Measurements from ENCODE around the gene MROH9.
A peak's percentile ranks its signal among the peaks of the same experiment; 100 is the strongest.

MROH9 gene

GRCh38 chr1:171038284-171038683 is 103.0 kb downstream of the MROH9 start:
- TF ChIP-seq EZH2 (IDR thresholded peaks at IDR 0.05) (no peak), POLR2AphosphoS5 (IDR thresholded peaks at IDR 0.05; ENCODE audit: borderline replicate concordance, low read depth, low read length) (no peak), FOXP2 (optimal IDR thresholded peaks at IDR 0.05; ENCODE audit: control extremely low read depth, extremely low read length, insufficient read depth) (no peak)
- H3K4me3 ChIP-seq, result no peak overlapping the region
- no peak for DNase-seq (ENCODE audit: low read depth, low spot score)
- H3K36me3 ChIP-seq (ENCODE audit: insufficient read depth, low read length), result no peaks in the 10 kb centered on the region
- no peaks in the 10 kb centered on the region for H3K9me3 ChIP-seq (ENCODE audit: low read depth, low read length)
- no peak overlapping the region for H3K9ac ChIP-seq (ENCODE audit: insufficient read length)
- no peak overlapping the region for H3K27ac ChIP-seq

GRCh38 chr1:171048014-171048413 is 112.7 kb downstream of the MROH9 start:
- no peak overlapping the region for H3K4me3 ChIP-seq
- no peaks in the 10 kb centered on the region for H3K36me3 ChIP-seq (ENCODE audit: insufficient read depth, low read length)
- DNase-seq (ENCODE audit: low read depth, low spot score), result no peak
- no peak overlapping the region for H3K27ac ChIP-seq
- no peaks in the 10 kb centered on the region for H3K9me3 ChIP-seq (ENCODE audit: low read depth, low read length)
- no peak for TF ChIP-seq POLR2AphosphoS5 (IDR thresholded peaks at IDR 0.05; ENCODE audit: borderline replicate concordance, low read depth, low read length)
- H3K9ac ChIP-seq (ENCODE audit: insufficient read length), result no peak overlapping the region

GRCh38 chr1:171052977-171053376 is 117.6 kb downstream of the MROH9 start:
- Histone ChIP-seq H3K27ac (no peak overlapping the region), H3K9ac (ENCODE audit: insufficient read length) (no peak overlapping the region), H3K9me3 (ENCODE audit: low read depth, low read length) (no peaks in the 10 kb centered on the region), H3K36me3 (ENCODE audit: insufficient read depth, low read length) (no peaks in the 10 kb centered on the region), H3K4me3 (no peak overlapping the region)
- no peak for TF ChIP-seq EZH2 (IDR thresholded peaks at IDR 0.05)
- TF ChIP-seq POLR2AphosphoS5 (IDR thresholded peaks at IDR 0.05; ENCODE audit: borderline replicate concordance, low read depth, low read length), result no peak
- no peak for TF ChIP-seq FOXP2 (optimal IDR thresholded peaks at IDR 0.05; ENCODE audit: control extremely low read depth, extremely low read length, insufficient read depth)
- no peak for DNase-seq (ENCODE audit: low read depth, low spot score)

- H3K4me3 ChIP-seq, result no peak overlapping the region
- H3K9ac ChIP-seq (ENCODE audit: insufficient read length), result no peak overlapping the region
- no peaks in the 10 kb centered on the region for H3K36me3 ChIP-seq (ENCODE audit: insufficient read depth, low read length)
- H3K27ac ChIP-seq, result no peak overlapping the region
- H3K9me3 ChIP-seq (ENCODE audit: low read depth, low read length), result no peaks in the 10 kb centered on the region
- TF ChIP-seq EZH2 (IDR thresholded peaks at IDR 0.05), result no peak
- TF ChIP-seq FOXP2 (optimal IDR thresholded peaks at IDR 0.05; ENCODE audit: control extremely low read depth, extremely low read length, insufficient read depth), result no peak
- TF ChIP-seq POLR2AphosphoS5 (IDR thresholded peaks at IDR 0.05; ENCODE audit: borderline replicate concordance, low read depth, low read length), result no peak
- DNase-seq (ENCODE audit: low read depth, low spot score), result no peak
Measured at GRCh38 chr1:171055966-171056643, 120.8 kb downstream of the MROH9 start.

- Histone ChIP-seq H3K9me3 (ENCODE audit: low read depth, low read length) (no peaks in the 10 kb centered on the region), H3K9ac (ENCODE audit: insufficient read length) (no peak overlapping the region), H3K36me3 (ENCODE audit: insufficient read depth, low read length) (no peaks in the 10 kb centered on the region), H3K27ac (no peak overlapping the region), H3K4me3 (no peak overlapping the region)
- DNase-seq (ENCODE audit: low read depth, low spot score), result no peak
- TF ChIP-seq FOXP2 (optimal IDR thresholded peaks at IDR 0.05; ENCODE audit: control extremely low read depth, extremely low read length, insufficient read depth) (no peak), EZH2 (IDR thresholded peaks at IDR 0.05) (no peak)
Measured at GRCh38 chr1:171061425-171062143, 126.2 kb downstream of the MROH9 start.

GRCh38 chr1:171062902-171063301 is 127.6 kb downstream of the MROH9 start:
- DNase-seq (ENCODE audit: low read depth, low spot score), result no peak
- H3K9ac ChIP-seq (ENCODE audit: insufficient read length), result no peak overlapping the region
- H3K36me3 ChIP-seq (ENCODE audit: insufficient read depth, low read length), result no peaks in the 10 kb centered on the region
- H3K4me3 ChIP-seq, result no peak overlapping the region
- TF ChIP-seq POLR2AphosphoS5 (IDR thresholded peaks at IDR 0.05; ENCODE audit: borderline replicate concordance, low read depth, low read length), result no peak
- no peak for TF ChIP-seq EZH2 (IDR thresholded peaks at IDR 0.05)
- TF ChIP-seq FOXP2 (optimal IDR thresholded peaks at IDR 0.05; ENCODE audit: control extremely low read depth, extremely low read length, insufficient read depth), result no peak
- H3K9me3 ChIP-seq (ENCODE audit: low read depth, low read length), result no peaks in the 10 kb centered on the region
- H3K27ac ChIP-seq, result no peak overlapping the region

GRCh38 chr1:171075041-171075440 is 139.7 kb downstream of the MROH9 start:
- TF ChIP-seq POLR2AphosphoS5 (IDR thresholded peaks at IDR 0.05; ENCODE audit: borderline replicate concordance, low read depth, low read length) (no peak), EZH2 (IDR thresholded peaks at IDR 0.05) (no peak), FOXP2 (optimal IDR thresholded peaks at IDR 0.05; ENCODE audit: control extremely low read depth, extremely low read length, insufficient read depth) (no peak)
- no peak for DNase-seq (ENCODE audit: low read depth, low spot score)
- Histone ChIP-seq H3K9ac (ENCODE audit: insufficient read length) (no peak overlapping the region), H3K4me3 (no peak overlapping the region), H3K27ac (no peak overlapping the region), H3K9me3 (ENCODE audit: low read depth, low read length) (no peaks in the 10 kb centered on the region), H3K36me3 (ENCODE audit: insufficient read depth, low read length) (no peaks in the 10 kb centered on the region)

- H3K27ac ChIP-seq, result peak overlapping the region; percentile 52; the same call in 1 of the 2 replicates
- no peaks in the 10 kb centered on the region for H3K36me3 ChIP-seq (ENCODE audit: insufficient read depth, low read length)
- DNase-seq (ENCODE audit: low read depth, low spot score), result peak; percentile 45
- H3K9ac ChIP-seq (ENCODE audit: insufficient read length), result no peak overlapping the region
- H3K9me3 ChIP-seq (ENCODE audit: low read depth, low read length), result no peaks in the 10 kb centered on the region
- TF ChIP-seq FOXP2 (optimal IDR thresholded peaks at IDR 0.05; ENCODE audit: control extremely low read depth, extremely low read length, insufficient read depth) (no peak), POLR2AphosphoS5 (IDR thresholded peaks at IDR 0.05; ENCODE audit: borderline replicate concordance, low read depth, low read length) (no peak), EZH2 (IDR thresholded peaks at IDR 0.05) (no peak)
- no peak overlapping the region for H3K4me3 ChIP-seq
Measured at GRCh38 chr1:171081314-171081753, 146.0 kb downstream of the MROH9 start.

Data from SK-N-MC (cell line).